Ectodermal cell (in vitro differentiated cells): ENCODE results near the gene BTBD1.

Source experiments
- H3K27ac ChIP-seq: 2 replicates; pipeline ENCODE4 v1.7.0; 2013; ENCODE audit warnings: mild to moderate bottlenecking, low read depth, low read length; ENCODE audit not compliant: insufficient read depth, poor library complexity, severe bottlenecking
- H3K27me3 ChIP-seq: 2 replicates; pipeline ENCODE4 v1.7.0; 2013; ENCODE audit warnings: mild to moderate bottlenecking, low read length; ENCODE audit not compliant: insufficient read depth, control insufficient read depth, poor library complexity, severe bottlenecking
- H3K36me3 ChIP-seq: one replicate; pipeline ENCODE4 v1.7.0; 2013; ENCODE audit warnings: low read length; ENCODE audit not compliant: control insufficient read depth, insufficient read depth
- H3K4me1 ChIP-seq: one replicate; pipeline ENCODE4 v1.7.0; 2013; ENCODE audit warnings: low read length; ENCODE audit not compliant: control insufficient read depth, insufficient read depth
- H3K4me3 ChIP-seq: 2 replicates; pipeline ENCODE4 v1.7.0; 2013; ENCODE audit warnings: low read depth, low read length, control low read depth; ENCODE audit not compliant: insufficient read depth
- H3K9me3 ChIP-seq: 2 replicates; pipeline ENCODE4 v1.7.0; 2013; ENCODE audit warnings: mild to moderate bottlenecking, low read length, moderate library complexity; ENCODE audit not compliant: control insufficient read depth
- WGBS, 2 experiments: methylation state at CpG; one replicate each; pipeline ENCODE4 v1.1.7; 2013; ENCODE audit warnings: missing lambda C conversion rate in 2 of 2; 5-methylcytosine and 5-hydroxymethylcytosine counted together

The BTBD1 gene

GRCh38 chr15:83109532-83109931, 42.5 kb upstream of the BTBD1 start:
- Histone ChIP-seq H3K9me3 (no peaks in the 10 kb centered on the region), H3K27me3 (peaks cover 43% of the 10 kb centered on the region), H3K4me1 (no peaks in the 10 kb centered on the region), H3K4me3 (no peak overlapping the region), H3K27ac (no peak overlapping the region), H3K36me3 (no peaks in the 10 kb centered on the region)
- 88 to 91% methylated on average over 12 of the region's 12 CpGs for WGBS, 2 experiments

GRCh38 chr15:83108266-83109219, 41.5 kb upstream of the BTBD1 start:
- Histone ChIP-seq H3K9me3 (no peaks in the 10 kb centered on the region), H3K27ac (no peak overlapping the region), H3K4me1 (no peaks in the 10 kb centered on the region), H3K4me3 (no peak overlapping the region), H3K27me3 (peaks cover 43% of the 10 kb centered on the region), H3K36me3 (no peaks in the 10 kb centered on the region)
- 85 to 87% methylated on average over 21 of the region's 21 CpGs for WGBS, 2 experiments

GRCh38 chr15:83107841-83108181, 40.8 kb upstream of the BTBD1 start:
- WGBS, 2 experiments = 39% methylated on average over 30 of the region's 30 CpGs
- no peak overlapping the region for H3K27ac ChIP-seq
- peak overlapping the region; percentile 37 for H3K4me3 ChIP-seq
- no peaks in the 10 kb centered on the region for H3K36me3 ChIP-seq
- H3K9me3 ChIP-seq = no peaks in the 10 kb centered on the region
- H3K4me1 ChIP-seq = no peaks in the 10 kb centered on the region
- H3K27me3 ChIP-seq = peaks cover 43% of the 10 kb centered on the region

- 1 to 2% methylated on average over 97 of the region's 97 CpGs for WGBS, 2 experiments
- H3K27ac ChIP-seq = no peak within 1 kb of the TSS
Observed at GRCh38 chr15:83106994-83107840, 40.2 kb upstream of the BTBD1 start, which contains the start of gene TM6SF1. TSS of gene TM6SF1 (plus strand) at chr15:83107645. CDS start at chr15:83107681, 36 bp downstream.

GRCh38 chr15:83105440-83105839, 38.4 kb upstream of the BTBD1 start:
- H3K9me3 ChIP-seq = no peaks in the 10 kb centered on the region
- no peaks in the 10 kb centered on the region for H3K4me1 ChIP-seq
- H3K36me3 ChIP-seq = no peaks in the 10 kb centered on the region
- H3K4me3 ChIP-seq = no peak overlapping the region
- no peak overlapping the region for H3K27ac ChIP-seq
- 79 to 89% methylated on average over 1 of the region's 1 CpG for WGBS, 2 experiments
- H3K27me3 ChIP-seq = peaks cover 39% of the 10 kb centered on the region

More at GRCh38 chr15:83106994-83107840, 40.2 kb upstream of the BTBD1 start, which contains the start of gene TM6SF1:
- Histone ChIP-seq H3K9me3 (no peaks in the 10 kb centered on the region), H3K36me3 (no peaks in the 10 kb centered on the region), H3K4me3 (peak within 1 kb of the TSS; percentile 37), H3K27me3 (peaks cover 43% of the 10 kb centered on the region), H3K4me1 (no peaks in the 10 kb centered on the region)

GRCh38 chr15:83104141-83104540, 37.1 kb upstream of the BTBD1 start:
- H3K27ac ChIP-seq = no peak overlapping the region
- H3K9me3 ChIP-seq = no peaks in the 10 kb centered on the region
- no peaks in the 10 kb centered on the region for H3K4me1 ChIP-seq
- no peaks in the 10 kb centered on the region for H3K36me3 ChIP-seq
- H3K27me3 ChIP-seq = peaks cover 28% of the 10 kb centered on the region
- no peak overlapping the region for H3K4me3 ChIP-seq
- WGBS, 2 experiments = 93 to 94% methylated on average over 4 of the region's 4 CpGs

- H3K27ac ChIP-seq = no peak overlapping the region
- 90 to 94% methylated on average over 2 of the region's 2 CpGs for WGBS, 2 experiments
- H3K36me3 ChIP-seq = no peaks in the 10 kb centered on the region
- H3K4me3 ChIP-seq = no peak overlapping the region
- H3K4me1 ChIP-seq = no peaks in the 10 kb centered on the region
- H3K27me3 ChIP-seq = peaks cover 11% of the 10 kb centered on the region
- no peaks in the 10 kb centered on the region for H3K9me3 ChIP-seq
Observed at GRCh38 chr15:83102346-83102745, 35.3 kb upstream of the BTBD1 start.

GRCh38 chr15:83100097-83100646, 33.1 kb upstream of the BTBD1 start:
- no peaks in the 10 kb centered on the region for H3K27me3 ChIP-seq
- H3K27ac ChIP-seq = no peak overlapping the region
- WGBS, 2 experiments = 95 to 100% methylated on average over 2 of the region's 2 CpGs
- H3K4me3 ChIP-seq = no peak overlapping the region
- no peaks in the 10 kb centered on the region for H3K36me3 ChIP-seq
- no peaks in the 10 kb centered on the region for H3K9me3 ChIP-seq
- no peaks in the 10 kb centered on the region for H3K4me1 ChIP-seq

GRCh38 chr15:83099290-83099689, 32.2 kb upstream of the BTBD1 start:
- Histone ChIP-seq H3K27me3 (no peaks in the 10 kb centered on the region), H3K27ac (no peak overlapping the region), H3K4me1 (no peaks in the 10 kb centered on the region), H3K9me3 (no peaks in the 10 kb centered on the region), H3K36me3 (no peaks in the 10 kb centered on the region), H3K4me3 (no peak overlapping the region)
- 90 to 91% methylated on average over 2 of the region's 2 CpGs for WGBS, 2 experiments

- no peaks in the 10 kb centered on the region for H3K4me1 ChIP-seq
- H3K27ac ChIP-seq = no peak overlapping the region
- H3K4me3 ChIP-seq = no peak overlapping the region
- no peaks in the 10 kb centered on the region for H3K9me3 ChIP-seq
- H3K27me3 ChIP-seq = no peaks in the 10 kb centered on the region
- H3K36me3 ChIP-seq = no peaks in the 10 kb centered on the region
Observed at GRCh38 chr15:83098079-83098478, 31.0 kb upstream of the BTBD1 start.
